ENCODE measurements around the gene SMARCAL1. TPM values are rescaled to one million over a fixed set of nuclear protein-coding genes. Genes with fewer than 3 reads are reported as not detected.
A peak's percentile ranks its signal among the peaks of the same experiment; 100 is the strongest.

Gene SMARCAL1
- total and polyA plus RNA-seq, 2 of the 4 experiments (the other 2 are of a cell fraction) = 13.6 to 21.0 TPM

DNA sequence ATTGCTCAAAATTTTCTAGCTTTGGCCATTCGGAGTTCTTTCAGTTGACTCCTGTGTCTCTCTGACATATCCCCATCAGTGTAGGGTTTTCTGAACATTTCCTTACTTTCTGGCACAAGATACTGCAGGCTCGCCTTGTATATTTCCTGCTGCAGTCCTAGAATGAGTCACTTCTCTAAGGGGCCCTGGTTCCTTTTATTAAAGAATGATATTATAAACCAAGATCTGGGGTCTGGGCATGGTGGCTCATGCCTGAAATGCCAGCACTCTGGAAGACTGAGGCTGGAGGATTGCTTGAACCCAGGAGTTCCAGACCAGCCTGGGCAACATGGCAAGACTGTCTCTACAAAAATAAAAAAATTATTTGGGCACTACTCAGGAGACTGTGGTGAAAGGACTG lies 83.4 kb downstream of the SMARCAL1 start:
- peak; percentile 77 for DNase-seq
- Histone ChIP-seq H3K18ac (ENCODE audit: low read depth, low read length) (peak overlapping the region; percentile 77), H3K36me3 (ENCODE audit: control insufficient read depth, insufficient read depth, low read length) (peaks cover 11% of the 10 kb centered on the region), H4K91ac (ENCODE audit: insufficient read depth, low read depth, low read length) (peak overlapping the region; percentile 80), H2BK15ac (ENCODE audit: low read depth, low read length) (peak overlapping the region; percentile 46; the same call in 1 of the 3 replicates), H3K9me3 (ENCODE audit: control insufficient read depth, insufficient read depth, low read length) (no peaks in the 10 kb centered on the region), H4K8ac (ENCODE audit: low read depth in 2 of 2, low read length in 2 of 2) (peak overlapping the region in 1 of 2 experiments; percentile 60; a peak in 2 of 4 replicates), H4K5ac (ENCODE audit: low read depth, low read length) (peak overlapping the region; percentile 86), H2BK5ac (ENCODE audit: low read depth, low read length, poor library complexity, severe bottlenecking) (peak overlapping the region; percentile 78), H2AFZ (replicated peaks; ENCODE audit: low read length, poor library complexity) (no peak overlapping the region), H3K23ac (ENCODE audit: low read depth, low read length) (no peak overlapping the region; the same call in 1 of the 2 replicates), H4K20me1 (ENCODE audit: insufficient read depth, low read length) (peaks cover 15% of the 10 kb centered on the region; the same call in 1 of the 2 replicates), H3K27ac (ENCODE audit: insufficient read depth, low read length) (peak overlapping the region; percentile 84), H3K79me1 (ENCODE audit: low read depth in 1 of 2, low read length in 2 of 2) (peaks cover 19 to 51% of the 10 kb centered on the region in 2 experiments), H3K9me1 (ENCODE audit: insufficient read depth, low read length) (peaks cover 21% of the 10 kb centered on the region), H2BK20ac (ENCODE audit: low read depth, low read length) (peak overlapping the region; percentile 11; the same call in 1 of the 2 replicates), H2AK9ac (replicated peaks; ENCODE audit: low read depth, low read length, poor library complexity) (peak overlapping the region; percentile 22), H3K4ac (ENCODE audit: low read depth, low read length) (peak overlapping the region; percentile 71), H3K9ac (ENCODE audit: low read depth, low read length) (peak overlapping the region; percentile 50; the same call in 1 of the 2 replicates), H3K4me3 (ENCODE audit: insufficient read depth, low read depth, low read length) (no peak overlapping the region), H2AK5ac (ENCODE audit: low read depth, low read length) (peak overlapping the region; percentile 74), H3K4me2 (ENCODE audit: low read depth, low read length) (peak overlapping the region; percentile 54), H2BK120ac (ENCODE audit: low read depth, low read length) (peak overlapping the region; percentile 73), H3K14ac (replicated peaks; ENCODE audit: low read depth, low read length) (0 out of 2 replicates have a peak overlapping the region, but pooled peaks have one; percentile 10), H3K27me3 (ENCODE audit: control insufficient read depth, insufficient read depth, low read length) (no peaks in the 10 kb centered on the region), H3K4me1 (ENCODE audit: control insufficient read depth, insufficient read depth, low read length) (peaks cover 21% of the 10 kb centered on the region), H3K56ac (ENCODE audit: extremely low read depth, insufficient read depth, low read length) (no peak overlapping the region)
- ChIA-PET POLR2A (ENCODE audit: unreplicated experiment) (no interaction called here), CTCF (no interaction called here)
- peak; percentile 40 for ATAC-seq (ENCODE audit: low read depth)
- intact Hi-C loops (cut with micrococcal nuclease) (no loop called here), in situ Hi-C loops (cut with MboI; ENCODE audit: low sequenced_read_pairs) (no loop called here), dilution Hi-C loops (cut with HindIII; ENCODE audit: low sequenced_read_pairs, unreplicated experiment) (no loop called here)
- TF ChIP-seq RAD21 (IDR thresholded peaks at IDR 0.05; ENCODE audit: low read length) = no peak
- no peak for TF ChIP-seq FOS (IDR thresholded peaks at IDR 0.05; ENCODE audit: low read depth, low read length)
- no peak for TF ChIP-seq SMC3 (IDR thresholded peaks at IDR 0.05; ENCODE audit: low read depth, low read length)
- no peak for TF ChIP-seq POLR2A (IDR thresholded peaks at IDR 0.05; ENCODE audit: low read depth, low read length)
- TF ChIP-seq CEBPB (IDR thresholded peaks at IDR 0.05; ENCODE audit: low read depth, low read length) = no peak
- TF ChIP-seq NFE2L2 (IDR thresholded peaks at IDR 0.05; ENCODE audit: low read depth, low read length) = no peak
- TF ChIP-seq RCOR1 (IDR thresholded peaks at IDR 0.05; ENCODE audit: insufficient replicate concordance, low read length) = peak; percentile 31
- no CpG with 5 or more reads among the region's 2 CpGs for WGBS, 2 experiments (ENCODE audit: extremely low coverage in 2 of 2, insufficient read length in 1 of 2)
- BruUV-seq (replicated peaks) = no TSS peak

All from IMR-90 (cell line).